Activated T-helper 1 cell treated with Interleukin-2 at 50 U/mL for 16 hours (primary cell): ENCODE measurements around the gene CCDC85B.

ENCODE experiments used
- DNase-seq: peaks from one replicate; pipeline ENCODE4 v3.0.0-alpha.2; 2020; ENCODE audit warnings: low read depth

Gene CCDC85B

GRCh38 chr11:65857853-65858680, 32.4 kb upstream of the CCDC85B start, which contains the start of gene CFL1:
CFL1 (minus strand) TSS chr11:65858180; CDS start chr11:65858099, 81 bp downstream.
- peak; percentile 97 for DNase-seq

- no peak for DNase-seq
Measured at GRCh38 chr11:65858681-65859087, 31.8 kb upstream of the CCDC85B start.

GRCh38 chr11:65859095-65859811, 31.2 kb upstream of the CCDC85B start:
- DNase-seq: peak; percentile 91

- DNase-seq: no peak
Measured at GRCh38 chr11:65859812-65860277, 30.6 kb upstream of the CCDC85B start.

GRCh38 chr11:65860278-65861164, 30.0 kb upstream of the CCDC85B start, which contains the start of gene MUS81:
MUS81 (plus strand) TSS chr11:65860433; CDS start chr11:65860754, 321 bp downstream.
- peak; percentile 93 for DNase-seq

- DNase-seq: no peak
Measured at GRCh38 chr11:65861165-65861505, 29.3 kb upstream of the CCDC85B start.

GRCh38 chr11:65861533-65862183, 28.8 kb upstream of the CCDC85B start:
- no peak for DNase-seq

GRCh38 chr11:65862191-65862735, 28.2 kb upstream of the CCDC85B start:
- DNase-seq: no peak

GRCh38 chr11:65862941-65863888, 27.3 kb upstream of the CCDC85B start:
- no peak for DNase-seq

- no peak for DNase-seq
Measured at GRCh38 chr11:65863889-65864705, 26.4 kb upstream of the CCDC85B start.

- DNase-seq: no peak
Measured at GRCh38 chr11:65864706-65865471, 25.6 kb upstream of the CCDC85B start.

GRCh38 chr11:65865550-65866172, 24.8 kb upstream of the CCDC85B start:
- DNase-seq: no peak

- no peak for DNase-seq
Measured at GRCh38 chr11:65866509-65867283, 23.8 kb upstream of the CCDC85B start.

GRCh38 chr11:65867284-65868071, 23.0 kb upstream of the CCDC85B start:
- DNase-seq: no peak

GRCh38 chr11:65868076-65868667, 22.3 kb upstream of the CCDC85B start:
- no peak for DNase-seq

- DNase-seq: no peak
Measured at GRCh38 chr11:65868907-65869306, 21.6 kb upstream of the CCDC85B start.
